ENCODE results near the gene WWC1. TPM values are rescaled to one million over a fixed set of nuclear protein-coding genes. Genes with fewer than 3 reads are reported as not detected.
A peak's percentile ranks its signal among the peaks of the same experiment; 100 is the strongest.
"Not testable (repeated sequence)": the region's sequence is repeated elsewhere in the genome, so short reads cannot be mapped to it uniquely, and the experiment has no call there.

WWC1 gene
- total RNA-seq, 2 donors from 2014 or later = 0.33 to 0.97 TPM

- intact Hi-C loops (cut with DNase I) = no loop called here
- DNase-seq (ENCODE audit: low spot score) = peak; percentile 46
Observed at GRCh38 chr5:168282120-168282519, 9.3 kb upstream of the WWC1 start.

- DNase-seq (ENCODE audit: low spot score) = no peak
- intact Hi-C loops (cut with DNase I) = no loop called here
Observed at GRCh38 chr5:168284809-168285208, 6.6 kb upstream of the WWC1 start.

DNA sequence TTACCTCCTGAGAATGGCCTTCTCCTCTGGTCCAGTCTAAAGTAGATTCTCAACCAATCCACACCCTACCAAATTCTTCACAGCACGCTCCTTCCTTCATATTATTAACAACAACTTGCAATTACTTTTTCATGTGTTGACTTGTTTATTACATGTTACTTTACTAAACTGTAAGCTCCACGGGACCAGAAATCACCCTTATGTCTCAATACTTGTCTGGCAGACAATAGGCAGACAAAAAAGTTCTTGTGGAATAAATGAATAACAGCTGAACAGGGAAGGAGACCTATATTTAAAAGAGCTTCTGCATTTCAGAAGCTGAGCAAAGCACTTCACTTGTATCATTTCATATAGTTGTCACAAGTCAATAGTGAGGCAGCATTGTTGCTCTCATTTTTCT lies 5.7 kb upstream of the WWC1 start:
- intact Hi-C loops (cut with DNase I) = no loop called here

GRCh38 chr5:168286386-168286785 lies 5.1 kb upstream of the WWC1 start:
- DNase-seq (ENCODE audit: low spot score) = no peak
- intact Hi-C loops (cut with DNase I) = no loop called here

More for the DNA sequence above, 5.7 kb upstream of the WWC1 start:
- DNase-seq (ENCODE audit: low spot score) = no peak

DNA sequence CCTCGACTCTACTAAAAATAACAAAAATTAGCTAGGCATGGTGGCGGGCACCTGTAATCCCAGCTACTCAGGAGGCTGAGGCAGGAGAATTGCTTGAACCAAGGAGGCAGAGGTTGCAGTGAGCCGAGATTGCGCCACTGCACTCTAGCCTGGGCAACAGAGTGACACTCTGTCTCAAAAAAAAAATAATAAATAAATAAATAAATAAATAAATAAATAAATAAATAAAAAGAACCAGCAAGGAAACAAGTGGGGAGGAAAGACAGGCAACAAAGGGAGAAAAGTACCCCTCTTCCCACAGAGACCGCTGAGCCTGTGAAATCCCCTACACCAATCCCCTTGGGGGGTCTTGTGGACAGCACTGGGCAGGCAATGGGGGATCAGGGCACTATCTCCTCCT lies 4.6 kb upstream of the WWC1 start:
- intact Hi-C loops (cut with DNase I); DNase-seq (ENCODE audit: low spot score): not testable (repeated sequence)

DNA sequence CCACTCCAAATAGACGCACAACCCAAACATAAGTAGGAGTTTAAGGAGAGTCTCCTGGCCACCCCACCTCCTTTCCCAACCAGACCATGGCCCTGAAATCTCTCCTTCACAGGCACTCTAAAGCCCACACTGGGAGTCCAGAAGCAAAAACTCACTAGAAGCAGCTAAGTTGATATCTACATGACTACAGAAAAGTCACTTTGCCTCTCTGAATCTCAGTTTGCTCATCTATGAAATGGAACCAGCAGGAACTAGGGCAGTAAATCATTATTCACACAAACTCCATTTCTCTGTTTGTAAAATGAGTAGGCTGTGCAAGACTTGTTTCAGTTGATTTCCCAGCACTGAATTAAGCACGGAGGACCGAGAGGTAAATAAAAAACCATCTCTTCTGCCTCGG lies 4.1 kb upstream of the WWC1 start:
- no peak for DNase-seq (ENCODE audit: low spot score)
- intact Hi-C loops (cut with DNase I) = no loop called here

- intact Hi-C loops (cut with DNase I) = no loop called here
Observed at GRCh38 chr5:168288349-168289245, 2.8 kb upstream of the WWC1 start.

GRCh38 chr5:168290902-168291341 lies 523 bp upstream of the WWC1 start:
- intact Hi-C loops (cut with DNase I) = no loop called here
- no peak for DNase-seq (ENCODE audit: low spot score)

More at GRCh38 chr5:168288349-168289245, 2.8 kb upstream of the WWC1 start:
- DNase-seq (ENCODE audit: low spot score) = no peak

- intact Hi-C loops (cut with DNase I) = no loop called here
- DNase-seq (ENCODE audit: low spot score) = no peak
Observed at GRCh38 chr5:168291964-168292785, 730 bp downstream of the WWC1 start.

DNA sequence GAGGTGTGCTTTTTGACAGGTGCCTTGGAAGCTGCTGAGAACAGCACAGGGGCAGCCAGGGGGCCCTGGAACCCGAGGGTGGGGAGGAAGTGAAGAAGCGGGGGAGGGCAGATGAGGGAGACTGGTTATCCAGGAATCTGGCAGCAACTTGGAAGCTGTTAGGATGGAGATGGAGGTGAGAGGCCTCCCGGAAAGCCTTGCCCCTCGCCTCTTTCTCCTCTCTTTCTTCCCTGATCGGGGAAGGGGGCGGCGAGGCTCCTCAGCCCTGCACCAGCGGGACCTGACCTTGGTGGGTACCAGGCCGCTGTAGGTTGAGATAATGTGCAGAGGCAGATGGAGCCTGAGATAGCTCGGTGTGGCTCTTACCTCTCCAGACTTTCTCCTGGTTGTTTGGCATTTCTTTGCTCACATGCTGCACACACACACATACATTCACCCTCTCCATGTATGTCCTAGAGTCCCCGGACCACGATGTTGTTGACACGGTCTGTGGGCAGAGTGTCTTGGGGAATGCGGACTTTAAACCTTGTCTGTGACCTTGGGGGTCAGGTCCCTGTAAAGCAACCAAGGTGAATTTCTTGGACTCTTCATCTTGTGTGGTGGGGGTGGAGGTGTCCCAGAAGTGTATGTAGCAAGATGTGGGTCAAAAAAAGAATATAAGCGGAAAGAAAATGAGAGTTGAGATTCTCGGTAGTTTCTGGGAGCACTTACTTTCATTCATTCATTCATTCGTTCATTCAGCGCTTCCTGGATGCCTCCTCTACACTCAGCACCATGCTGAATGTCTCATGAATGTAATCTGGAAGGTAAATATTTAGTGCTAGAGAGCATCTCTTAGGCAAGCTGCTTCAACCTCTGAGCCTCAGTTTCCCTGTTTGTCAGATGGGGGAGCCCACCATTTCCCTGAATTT lies 1.6 kb downstream of the WWC1 start:
- no peak for DNase-seq (ENCODE audit: low spot score)
- intact Hi-C loops (cut with DNase I) = no loop called here

DNA sequence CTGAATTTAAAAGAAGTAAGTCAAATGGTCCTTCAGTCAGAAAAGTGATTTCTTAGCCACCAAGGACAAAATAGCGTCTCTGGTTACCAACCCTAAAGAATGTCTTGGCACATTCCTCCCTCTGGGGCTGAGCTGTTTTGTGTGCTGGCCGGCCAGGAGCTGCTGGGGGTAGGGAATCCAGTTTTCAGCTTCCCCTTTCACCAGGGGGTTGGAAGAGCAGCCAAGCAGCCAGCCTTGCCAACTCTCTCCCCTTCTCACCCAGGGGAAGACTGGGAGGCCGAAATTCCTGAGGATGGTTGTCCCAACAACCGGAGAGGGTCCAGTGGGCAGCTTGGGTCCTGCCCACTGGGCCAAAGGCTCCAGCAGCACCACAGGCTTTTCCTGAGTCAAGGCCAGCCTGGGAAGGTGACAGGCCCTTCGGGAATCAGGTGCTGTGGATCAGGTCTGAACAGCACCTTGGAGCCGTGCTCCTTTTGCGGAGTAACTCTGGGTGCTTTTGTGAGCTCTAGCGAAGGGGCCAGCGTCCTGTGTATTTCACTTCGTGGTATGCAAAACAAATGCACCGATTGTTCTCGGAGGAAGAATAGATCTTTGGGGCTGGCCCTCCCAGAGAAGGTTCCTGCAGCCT lies 4.2 kb downstream of the WWC1 start:
- intact Hi-C loops (cut with DNase I) = no loop called here
- DNase-seq (ENCODE audit: low spot score) = no peak

GRCh38 chr5:168296682-168297081 lies 5.2 kb downstream of the WWC1 start:
- no peak for DNase-seq (ENCODE audit: low spot score)
- intact Hi-C loops (cut with DNase I) = no loop called here

DNA sequence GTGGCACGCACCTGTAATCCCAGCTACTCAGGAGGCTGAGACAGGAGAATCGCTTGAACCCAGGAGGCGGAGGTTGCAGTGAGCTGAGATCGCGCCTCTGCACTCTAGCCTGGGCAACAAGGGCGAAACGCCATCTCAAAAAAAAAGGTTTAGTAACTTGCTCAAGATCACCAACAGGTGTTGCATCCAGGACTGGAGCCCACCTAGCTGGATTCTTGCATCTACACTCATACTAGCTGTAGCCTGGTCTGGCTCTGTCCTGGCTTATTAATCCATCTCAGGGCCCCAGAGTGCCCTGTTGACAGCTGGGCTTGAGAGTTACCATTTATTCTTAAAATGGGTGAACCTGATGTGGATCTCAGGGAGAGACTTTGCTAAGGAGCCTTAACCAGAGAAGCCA lies 7.5 kb downstream of the WWC1 start:
- peak; percentile 56 for DNase-seq (ENCODE audit: low spot score)
- intact Hi-C loops (cut with DNase I) = no loop called here

DNA sequence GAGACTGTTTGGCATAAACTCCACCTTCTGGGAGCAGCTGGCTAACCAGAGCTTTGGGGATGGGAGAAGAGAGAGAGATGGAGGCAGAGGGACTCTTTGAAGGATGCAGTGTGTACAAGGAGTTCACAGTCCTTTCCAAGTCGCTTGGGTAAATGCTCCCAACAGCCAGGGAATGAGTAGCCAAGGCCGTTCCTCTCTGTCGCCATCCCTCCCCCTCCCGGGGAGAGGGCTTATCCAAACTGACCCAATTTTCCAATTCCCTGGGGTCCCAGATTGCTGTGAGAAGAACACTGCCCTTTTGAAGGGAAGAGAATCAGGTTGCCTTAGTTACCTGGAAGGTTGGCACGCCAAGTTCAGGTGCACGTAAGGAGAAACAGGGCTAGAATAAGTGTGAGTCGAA lies 7.9 kb downstream of the WWC1 start:
- DNase-seq (ENCODE audit: low spot score) = peak; percentile 17
- intact Hi-C loops (cut with DNase I) = no loop called here

GRCh38 chr5:168300326-168301182 lies 9.1 kb downstream of the WWC1 start:
- peak; percentile 22 for DNase-seq (ENCODE audit: low spot score)
- intact Hi-C loops (cut with DNase I) = loop anchor here in 1 of 2 donors (2.0 kb wide), 1 partner anchor 64 kb away; no protein-coding TSS in a partner anchor

- intact Hi-C loops (cut with DNase I) = loop anchor here in 1 of 2 donors (2.0 kb wide), 1 partner anchor 63 kb away; no protein-coding TSS in a partner anchor
Observed at GRCh38 chr5:168301593-168302390, 10.3 kb downstream of the WWC1 start.

GRCh38 chr5:168302785-168303184 lies 11.3 kb downstream of the WWC1 start:
- intact Hi-C loops (cut with DNase I) = no loop called here
- no peak for DNase-seq (ENCODE audit: low spot score)

More at GRCh38 chr5:168301593-168302390, 10.3 kb downstream of the WWC1 start:
- peak; percentile 50 for DNase-seq (ENCODE audit: low spot score)

Measured in posterior vena cava (tissue), 2 donors.